ENCODE measurements around the gene SDR9C7. TPM values are rescaled to one million over a fixed set of nuclear protein-coding genes. Genes with fewer than 3 reads are reported as not detected.

SDR9C7 gene
- total and polyA plus RNA-seq, 2 experiments from 2014 or later, result not detected

DNA sequence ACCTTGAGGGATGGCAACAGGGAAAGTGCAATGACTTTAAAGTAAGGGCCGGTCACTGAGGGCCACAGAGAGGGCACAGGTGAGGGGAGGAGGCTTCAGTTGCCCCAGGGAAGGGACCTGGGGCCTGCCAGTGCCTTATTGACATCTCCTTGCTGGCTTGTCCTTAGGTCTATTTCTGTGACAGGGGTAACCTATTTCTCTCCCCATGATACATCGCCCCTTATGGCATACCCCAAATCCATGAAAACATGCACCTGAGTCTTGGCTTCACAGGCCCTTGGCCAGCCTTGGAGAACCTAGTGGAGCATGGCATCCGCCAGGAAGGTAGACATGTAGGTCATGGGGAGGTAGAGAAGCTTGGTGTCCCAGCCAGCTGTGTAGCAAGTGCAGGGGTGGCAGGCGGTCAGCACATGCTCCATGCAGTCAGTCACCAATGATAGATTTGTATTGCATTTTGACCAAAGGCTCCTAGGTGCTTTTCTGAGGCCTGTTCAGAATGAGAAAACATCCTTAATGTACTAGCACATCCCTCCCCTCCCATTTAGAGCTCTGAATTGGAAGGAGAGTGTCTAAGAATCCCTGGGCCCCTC is 46.8 kb upstream of the SDR9C7 start (continued):
- TF ChIP-seq, protein P1, sequence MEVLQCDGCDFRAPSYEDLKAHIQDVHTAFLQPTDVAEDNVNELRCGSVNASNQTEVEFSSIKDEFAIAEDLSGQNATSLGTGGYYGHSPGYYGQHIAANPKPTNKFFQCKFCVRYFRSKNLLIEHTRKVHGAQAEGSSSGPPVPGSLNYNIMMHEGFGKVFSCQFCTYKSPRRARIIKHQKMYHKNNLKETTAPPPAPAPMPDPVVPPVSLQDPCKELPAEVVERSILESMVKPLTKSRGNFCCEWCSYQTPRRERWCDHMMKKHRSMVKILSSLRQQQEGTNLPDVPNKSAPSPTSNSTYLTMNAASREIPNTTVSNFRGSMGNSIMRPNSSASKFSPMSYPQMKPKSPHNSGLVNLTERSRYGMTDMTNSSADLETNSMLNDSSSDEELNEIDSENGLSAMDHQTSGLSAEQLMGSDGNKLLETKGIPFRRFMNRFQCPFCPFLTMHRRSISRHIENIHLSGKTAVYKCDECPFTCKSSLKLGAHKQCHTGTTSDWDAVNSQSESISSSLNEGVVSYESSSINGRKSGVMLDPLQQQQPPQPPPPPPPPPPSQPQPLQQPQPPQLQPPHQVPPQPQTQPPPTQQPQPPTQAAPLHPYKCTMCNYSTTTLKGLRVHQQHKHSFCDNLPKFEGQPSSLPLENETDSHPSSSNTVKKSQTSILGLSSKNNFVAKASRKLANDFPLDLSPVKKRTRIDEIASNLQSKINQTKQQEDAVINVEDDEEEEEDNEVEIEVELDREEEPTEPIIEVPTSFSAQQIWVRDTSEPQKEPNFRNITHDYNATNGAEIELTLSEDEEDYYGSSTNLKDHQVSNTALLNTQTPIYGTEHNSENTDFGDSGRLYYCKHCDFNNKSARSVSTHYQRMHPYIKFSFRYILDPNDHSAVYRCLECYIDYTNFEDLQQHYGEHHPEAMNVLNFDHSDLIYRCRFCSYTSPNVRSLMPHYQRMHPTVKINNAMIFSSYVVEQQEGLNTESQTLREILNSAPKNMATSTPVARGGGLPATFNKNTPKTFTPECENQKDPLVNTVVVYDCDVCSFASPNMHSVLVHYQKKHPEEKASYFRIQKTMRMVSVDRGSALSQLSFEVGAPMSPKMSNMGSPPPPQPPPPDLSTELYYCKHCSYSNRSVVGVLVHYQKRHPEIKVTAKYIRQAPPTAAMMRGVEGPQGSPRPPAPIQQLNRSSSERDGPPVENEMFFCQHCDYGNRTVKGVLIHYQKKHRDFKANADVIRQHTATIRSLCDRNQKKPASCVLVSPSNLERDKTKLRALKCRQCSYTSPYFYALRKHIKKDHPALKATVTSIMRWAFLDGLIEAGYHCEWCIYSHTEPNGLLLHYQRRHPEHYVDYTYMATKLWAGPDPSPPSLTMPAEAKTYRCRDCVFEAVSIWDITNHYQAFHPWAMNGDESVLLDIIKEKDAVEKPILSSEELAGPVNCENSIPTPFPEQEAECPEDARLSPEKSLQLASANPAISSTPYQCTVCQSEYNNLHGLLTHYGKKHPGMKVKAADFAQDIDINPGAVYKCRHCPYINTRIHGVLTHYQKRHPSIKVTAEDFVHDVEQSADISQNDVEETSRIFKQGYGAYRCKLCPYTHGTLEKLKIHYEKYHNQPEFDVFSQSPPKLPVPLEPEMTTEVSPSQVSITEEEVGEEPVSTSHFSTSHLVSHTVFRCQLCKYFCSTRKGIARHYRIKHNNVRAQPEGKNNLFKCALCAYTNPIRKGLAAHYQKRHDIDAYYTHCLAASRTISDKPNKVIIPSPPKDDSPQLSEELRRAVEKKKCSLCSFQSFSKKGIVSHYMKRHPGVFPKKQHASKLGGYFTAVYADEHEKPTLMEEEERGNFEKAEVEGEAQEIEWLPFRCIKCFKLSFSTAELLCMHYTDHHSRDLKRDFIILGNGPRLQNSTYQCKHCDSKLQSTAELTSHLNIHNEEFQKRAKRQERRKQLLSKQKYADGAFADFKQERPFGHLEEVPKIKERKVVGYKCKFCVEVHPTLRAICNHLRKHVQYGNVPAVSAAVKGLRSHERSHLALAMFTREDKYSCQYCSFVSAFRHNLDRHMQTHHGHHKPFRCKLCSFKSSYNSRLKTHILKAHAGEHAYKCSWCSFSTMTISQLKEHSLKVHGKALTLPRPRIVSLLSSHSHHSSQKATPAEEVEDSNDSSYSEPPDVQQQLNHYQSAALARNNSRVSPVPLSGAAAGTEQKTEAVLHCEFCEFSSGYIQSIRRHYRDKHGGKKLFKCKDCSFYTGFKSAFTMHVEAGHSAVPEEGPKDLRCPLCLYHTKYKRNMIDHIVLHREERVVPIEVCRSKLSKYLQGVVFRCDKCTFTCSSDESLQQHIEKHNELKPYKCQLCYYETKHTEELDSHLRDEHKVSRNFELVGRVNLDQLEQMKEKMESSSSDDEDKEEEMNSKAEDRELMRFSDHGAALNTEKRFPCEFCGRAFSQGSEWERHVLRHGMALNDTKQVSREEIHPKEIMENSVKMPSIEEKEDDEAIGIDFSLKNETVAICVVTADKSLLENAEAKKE (CRISPR knock-in tag; IDR thresholded peaks at IDR 0.05), result no peak
- TF ChIP-seq POLR2AphosphoS5 (IDR thresholded peaks at IDR 0.05; ENCODE audit: low read depth) (no peak), EZH2phosphoT487 (IDR thresholded peaks at IDR 0.05; ENCODE audit: unreplicated experiment) (no peak), STAT1 (IDR thresholded peaks at IDR 0.05; ENCODE audit: unreplicated experiment) (no peak)

GRCh38 chr12:56980268-56980667 is 46.1 kb upstream of the SDR9C7 start:
- peaks cover 2% of the 10 kb centered on the region; the same call in 1 of the 3 replicates for H3K9me3 Mint-ChIP-seq
- no peaks in the 10 kb centered on the region for H3K36me3 ChIP-seq (ENCODE audit: insufficient read depth)
- H3K4me2 ChIP-seq, result no peak overlapping the region
- TF ChIP-seq CREB1 (CRISPR knock-in tag; IDR thresholded peaks at IDR 0.05; ENCODE audit: low read depth) (no peak), ETS1 (IDR thresholded peaks at IDR 0.05) (no peak)
- TF ChIP-seq, protein P2, sequence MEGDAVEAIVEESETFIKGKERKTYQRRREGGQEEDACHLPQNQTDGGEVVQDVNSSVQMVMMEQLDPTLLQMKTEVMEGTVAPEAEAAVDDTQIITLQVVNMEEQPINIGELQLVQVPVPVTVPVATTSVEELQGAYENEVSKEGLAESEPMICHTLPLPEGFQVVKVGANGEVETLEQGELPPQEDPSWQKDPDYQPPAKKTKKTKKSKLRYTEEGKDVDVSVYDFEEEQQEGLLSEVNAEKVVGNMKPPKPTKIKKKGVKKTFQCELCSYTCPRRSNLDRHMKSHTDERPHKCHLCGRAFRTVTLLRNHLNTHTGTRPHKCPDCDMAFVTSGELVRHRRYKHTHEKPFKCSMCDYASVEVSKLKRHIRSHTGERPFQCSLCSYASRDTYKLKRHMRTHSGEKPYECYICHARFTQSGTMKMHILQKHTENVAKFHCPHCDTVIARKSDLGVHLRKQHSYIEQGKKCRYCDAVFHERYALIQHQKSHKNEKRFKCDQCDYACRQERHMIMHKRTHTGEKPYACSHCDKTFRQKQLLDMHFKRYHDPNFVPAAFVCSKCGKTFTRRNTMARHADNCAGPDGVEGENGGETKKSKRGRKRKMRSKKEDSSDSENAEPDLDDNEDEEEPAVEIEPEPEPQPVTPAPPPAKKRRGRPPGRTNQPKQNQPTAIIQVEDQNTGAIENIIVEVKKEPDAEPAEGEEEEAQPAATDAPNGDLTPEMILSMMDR (conservative IDR thresholded peaks at IDR 0.05; ENCODE audit: low read depth in 2 of 2), result peak in 1 of 2 experiments; percentile 16; a peak in 2 of 4 replicates

More at GRCh38 chr12:56980268-56980667, 46.1 kb upstream of the SDR9C7 start:
- Histone ChIP-seq H3K27ac (ENCODE audit: low read depth) (no peak overlapping the region), H2AFZ (no peak overlapping the region), H3K4me3 (no peak overlapping the region), H3K4me1 (ENCODE audit: insufficient read depth) (no peaks in the 10 kb centered on the region), H3K79me2 (replicated peaks; ENCODE audit: insufficient read depth) (no peaks in the 10 kb centered on the region), H3K27me3 (ENCODE audit: insufficient read depth) (no peaks in the 10 kb centered on the region), H3K9me2 (ENCODE audit: insufficient read depth) (peaks cover 17% of the 10 kb centered on the region), H4K20me1 (replicated peaks; ENCODE audit: insufficient read depth) (no peaks in the 10 kb centered on the region), H3F3A (replicated peaks; ENCODE audit: low read depth) (no peaks in the 10 kb centered on the region)
- Mint-ChIP-seq H3K27me3 (ENCODE audit: insufficient read depth, low read depth, poor library complexity) (peaks cover 8% of the 10 kb centered on the region), H3K27ac (no peak overlapping the region), H3K4me1 (no peaks in the 10 kb centered on the region), H3K36me3 (ENCODE audit: low read depth) (peaks cover 5% of the 10 kb centered on the region; the same call in 1 of the 3 replicates), H3K4me3 (no peak overlapping the region)
- DNase-seq (ENCODE audit: low spot score), result no peak
- ATAC-seq, result no peak
